C1 segment of cervical spinal cord (tissue), 14 donors: ENCODE results near the gene GARNL3.

ENCODE experiments used
- DNase-seq, 14 donors: peaks; one replicate each; lab custom pipeline; 2025; lab: John Stamatoyannopoulos, UW

GARNL3 gene

DNA sequence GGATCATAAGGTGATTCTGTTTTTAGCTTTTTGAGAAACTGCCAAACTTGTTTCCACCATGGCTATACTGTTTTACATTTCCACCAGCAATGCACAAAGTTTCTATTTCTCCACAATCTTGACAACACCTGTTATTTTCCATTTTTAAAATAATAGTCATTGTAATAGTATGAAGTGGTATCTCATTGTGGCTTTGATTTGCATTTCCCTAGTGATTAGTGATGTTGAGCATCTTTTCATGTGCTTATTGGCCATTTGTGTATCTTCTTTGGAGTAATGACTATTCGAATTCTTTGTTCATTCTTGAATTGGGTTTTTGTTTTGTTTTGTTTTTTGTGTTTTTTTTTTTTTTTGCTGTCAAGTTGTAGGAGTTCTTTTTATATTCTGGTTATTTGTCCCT lies 4.9 kb downstream of the GARNL3 start:
- DNase-seq = no peak

DNA sequence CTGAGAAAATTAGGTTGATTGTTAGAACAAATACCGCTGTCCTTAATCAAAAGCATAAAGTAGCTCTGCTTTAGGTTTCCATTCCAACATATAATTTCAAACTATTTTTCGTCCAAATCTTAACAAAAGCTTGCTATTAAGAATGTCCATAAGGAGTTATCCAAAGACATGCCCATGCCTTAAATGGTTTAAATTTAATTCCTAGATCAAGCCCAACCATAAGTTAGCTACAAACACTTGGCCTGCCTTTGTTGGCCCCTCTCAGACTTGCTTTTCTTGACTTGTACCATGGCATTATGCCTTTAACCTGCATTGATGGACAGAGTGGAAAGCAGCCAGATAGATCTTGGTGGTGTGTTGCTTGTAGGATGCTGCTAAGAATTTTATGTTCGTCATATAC lies 8.8 kb downstream of the GARNL3 start:
- no peak for DNase-seq

DNA sequence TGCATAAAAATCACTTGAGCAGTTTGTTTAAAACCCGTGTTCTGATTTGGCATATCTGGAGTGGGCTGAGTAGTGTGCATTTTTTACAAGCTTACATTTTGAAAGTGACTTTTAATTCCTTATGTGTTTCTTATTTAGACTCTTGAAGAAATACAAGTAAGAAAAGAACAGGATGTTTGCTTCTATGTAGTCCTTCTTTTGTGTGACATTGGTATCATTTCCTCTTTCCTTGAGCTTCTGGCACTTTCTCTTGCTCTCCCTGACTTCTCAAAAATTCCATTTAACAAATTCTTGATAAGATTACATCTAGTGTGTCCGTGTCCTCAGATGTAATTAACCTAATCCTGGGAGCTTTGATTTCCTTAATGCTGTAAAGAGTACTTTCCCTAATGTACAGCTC lies 12.5 kb downstream of the GARNL3 start:
- no peak for DNase-seq

DNA sequence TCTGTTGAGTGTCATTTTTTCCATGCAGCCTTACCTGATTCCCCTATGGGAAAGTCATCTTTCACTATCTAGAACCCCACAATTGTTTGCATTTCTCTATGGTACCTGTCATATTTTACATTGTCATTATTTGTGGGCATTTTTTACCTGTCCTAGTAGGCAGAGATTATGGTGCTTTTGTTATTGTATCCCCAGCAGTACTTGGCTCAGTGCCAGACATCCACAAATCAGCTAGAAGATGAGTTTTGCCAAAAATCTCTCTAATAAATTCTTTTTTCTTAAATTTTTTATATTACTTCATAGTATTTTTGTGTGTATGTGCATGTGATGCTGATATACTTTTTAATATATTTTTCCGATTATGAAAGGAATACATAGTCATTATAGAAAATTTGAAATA lies 13.2 kb downstream of the GARNL3 start:
- peak in 1 of 14 donors; percentile 29 for DNase-seq

DNA sequence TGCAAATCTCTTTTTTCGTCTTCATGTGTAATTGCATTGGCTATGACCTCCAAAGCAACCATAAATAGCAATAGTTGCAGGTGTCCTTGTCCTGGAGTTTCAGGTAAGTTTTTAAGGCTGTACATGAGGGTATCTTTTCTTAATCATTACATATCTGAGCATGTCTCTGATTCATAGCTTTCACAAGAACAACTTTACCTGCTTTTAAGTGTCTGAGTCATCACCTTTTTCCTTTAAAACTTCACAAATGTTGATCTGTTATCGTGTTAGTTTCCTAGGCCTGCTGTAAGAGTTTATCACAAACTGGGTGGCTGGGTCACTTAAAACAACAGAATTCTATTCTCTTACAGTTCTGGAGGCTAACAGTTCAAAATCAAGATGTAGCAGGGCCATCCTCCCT lies 13.8 kb downstream of the GARNL3 start:
- no peak for DNase-seq

DNA sequence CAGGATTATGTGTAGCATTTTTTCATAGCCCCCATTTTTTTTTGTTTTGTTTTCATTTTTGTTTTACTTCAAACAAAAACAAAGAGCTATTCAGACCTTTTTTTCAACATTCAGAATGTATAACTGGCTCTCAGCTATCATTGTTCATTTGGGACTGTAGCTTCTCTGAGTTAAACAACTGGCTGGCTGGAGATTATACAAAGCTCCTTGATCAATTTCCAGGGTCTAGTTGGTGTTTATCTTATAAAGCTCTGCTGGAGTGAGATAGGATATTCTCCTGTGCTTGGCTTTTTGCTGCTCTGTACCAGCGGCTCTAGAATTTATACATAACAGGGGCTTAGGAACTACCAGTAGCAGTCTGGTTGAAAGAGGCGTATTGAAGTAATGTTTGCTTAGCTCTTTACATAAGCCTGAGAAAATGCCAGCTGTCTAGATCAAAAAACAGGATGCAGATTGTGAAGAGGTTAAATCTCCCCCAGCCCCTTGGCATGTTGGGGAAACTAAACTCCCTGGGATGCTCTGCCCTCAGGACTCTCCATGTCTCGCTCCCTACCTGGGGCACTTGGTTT lies 15.2 kb downstream of the GARNL3 start:
- no peak for DNase-seq

DNA sequence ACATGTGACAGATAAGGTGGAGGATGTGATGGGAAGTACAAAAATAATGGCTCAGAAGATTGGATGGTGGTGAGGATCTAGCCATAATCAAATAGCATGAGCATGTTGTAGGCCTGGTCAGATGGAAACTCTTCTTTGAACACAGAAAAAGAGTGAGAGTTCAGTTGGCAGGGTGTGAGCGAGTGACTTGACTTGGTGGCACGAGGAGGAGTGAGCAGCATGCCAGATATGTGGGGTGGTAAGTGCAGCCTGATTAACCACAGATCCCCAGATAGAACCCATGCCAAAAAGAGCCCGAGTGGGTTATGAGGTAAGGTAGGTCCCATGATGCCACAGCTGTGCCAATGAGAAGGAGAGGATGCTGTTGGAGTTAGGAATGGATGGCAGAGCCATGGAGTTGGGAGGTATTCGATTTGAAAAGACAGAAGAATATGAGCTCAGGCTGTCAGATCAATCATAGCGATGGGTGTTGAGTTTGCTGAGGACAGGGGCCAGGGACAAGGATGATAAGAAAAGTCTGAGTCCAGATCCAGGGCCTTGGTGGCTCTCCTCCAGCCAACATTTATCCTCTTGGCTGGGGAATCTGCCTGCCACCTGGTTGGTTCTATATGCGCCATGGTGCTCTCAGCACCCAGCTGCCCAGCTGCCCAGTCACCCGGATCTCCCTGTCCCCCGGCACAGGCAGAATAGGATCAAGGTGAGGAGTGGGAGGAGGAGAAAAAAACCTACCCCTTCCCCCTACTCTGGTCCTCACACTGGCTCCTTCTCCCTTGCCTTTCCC lies 16.5 kb downstream of the GARNL3 start:
- DNase-seq = peak in 1 of 14 donors; percentile 35

DNA sequence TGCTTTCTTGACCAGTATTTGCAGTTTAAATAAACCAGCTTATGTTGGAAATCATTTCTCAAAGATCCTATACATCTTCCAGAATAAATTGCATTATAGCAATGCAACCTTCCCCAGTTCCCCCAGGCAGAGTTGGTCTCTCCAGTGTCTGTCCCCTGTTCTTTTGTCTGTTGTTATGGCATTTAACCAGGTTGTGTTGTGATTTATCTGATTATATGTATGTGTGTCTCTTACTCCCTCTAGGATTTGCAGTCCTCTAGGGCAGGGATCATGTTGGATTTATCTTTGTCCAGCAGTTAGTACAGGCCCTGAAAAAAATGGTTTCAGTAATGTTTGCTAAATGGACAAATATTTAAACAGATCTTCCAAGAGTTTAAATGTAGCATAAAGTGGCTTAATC lies 17.3 kb downstream of the GARNL3 start:
- DNase-seq = no peak

DNA sequence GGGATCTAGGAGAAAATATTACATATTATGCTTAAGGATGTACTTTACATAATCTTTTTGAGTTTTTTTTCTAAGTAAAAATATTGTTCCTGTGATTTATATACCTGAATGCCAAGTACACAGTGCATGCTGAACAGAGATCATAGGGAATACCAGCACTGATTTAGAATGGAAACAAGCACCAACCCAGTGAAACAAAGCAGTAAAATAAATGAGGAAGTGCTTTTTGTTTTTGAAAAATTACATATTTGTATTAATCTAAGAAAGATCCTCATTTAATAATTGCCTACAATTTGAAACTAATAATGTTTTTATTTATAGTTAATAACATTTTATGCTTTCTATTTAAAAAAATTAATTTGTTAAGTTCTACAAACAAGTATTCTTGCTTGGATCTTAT lies 18.0 kb downstream of the GARNL3 start:
- DNase-seq = no peak

DNA sequence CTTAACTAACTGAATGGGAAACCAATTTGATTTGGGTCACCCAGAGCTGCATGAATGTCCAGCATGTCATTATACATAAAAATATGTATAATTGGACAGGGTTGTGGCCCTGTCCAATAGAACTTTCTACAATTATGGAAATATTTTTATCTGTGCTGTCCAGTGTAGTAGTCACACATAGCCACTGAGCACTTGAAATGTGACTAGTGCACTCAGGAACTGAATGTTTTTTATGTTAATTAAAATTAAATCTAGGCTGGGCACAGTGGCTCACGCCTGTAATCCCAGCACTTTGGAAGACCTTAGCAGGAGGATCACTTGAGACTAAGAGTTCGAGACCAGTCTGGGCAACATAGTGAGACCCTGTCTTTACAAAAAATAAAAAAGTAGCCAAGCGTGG lies 18.6 kb downstream of the GARNL3 start:
- no peak for DNase-seq

DNA sequence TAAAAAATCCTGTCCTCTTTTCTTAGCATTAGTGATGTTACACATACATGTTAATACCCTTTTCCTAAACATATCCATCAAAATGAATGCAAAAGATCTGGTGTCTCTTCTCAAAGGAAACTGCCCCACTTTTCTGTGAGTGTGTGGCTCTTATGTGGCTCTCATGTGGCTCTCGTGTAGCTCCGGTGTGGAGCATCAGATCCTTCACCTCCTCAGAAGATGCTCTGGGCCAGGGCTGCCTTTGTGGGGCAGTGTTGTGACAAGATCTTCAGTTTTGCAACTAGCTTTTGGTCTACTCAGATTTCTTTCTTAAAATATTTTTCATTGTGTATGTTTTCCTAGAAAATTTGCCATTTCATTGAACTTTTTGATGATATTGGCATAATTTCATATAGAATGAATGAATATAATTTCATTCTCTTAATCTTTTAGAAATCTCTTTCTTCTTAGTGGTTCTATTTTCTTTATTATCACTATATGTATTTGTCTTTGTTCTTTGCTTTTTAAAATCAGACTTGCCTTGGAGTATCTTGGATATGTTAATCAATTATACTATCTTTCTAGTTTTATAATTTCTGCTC lies 19.4 kb downstream of the GARNL3 start:
- peak in 5 of 14 donors; percentile 9 to 42 (median 14) for DNase-seq

DNA sequence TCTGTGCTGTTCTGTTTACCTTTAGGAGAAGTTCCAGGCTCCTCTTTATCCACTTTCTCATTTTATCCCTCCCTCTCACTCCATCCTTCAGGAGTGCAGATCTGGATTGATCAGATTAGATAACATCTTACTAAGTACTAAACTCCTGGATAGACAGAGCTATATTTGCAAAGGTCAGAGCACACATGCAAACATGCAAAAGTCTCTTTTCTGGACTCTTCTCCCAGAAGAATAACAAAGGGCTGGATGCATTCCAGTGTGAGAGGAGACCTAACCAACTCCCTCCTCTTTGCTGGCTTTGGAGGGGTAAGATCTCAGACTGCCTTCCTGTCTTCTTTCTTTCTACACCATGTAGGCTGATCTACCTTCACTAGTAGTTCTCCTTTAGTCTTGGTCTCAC lies 21.4 kb downstream of the GARNL3 start:
- no peak for DNase-seq

DNA sequence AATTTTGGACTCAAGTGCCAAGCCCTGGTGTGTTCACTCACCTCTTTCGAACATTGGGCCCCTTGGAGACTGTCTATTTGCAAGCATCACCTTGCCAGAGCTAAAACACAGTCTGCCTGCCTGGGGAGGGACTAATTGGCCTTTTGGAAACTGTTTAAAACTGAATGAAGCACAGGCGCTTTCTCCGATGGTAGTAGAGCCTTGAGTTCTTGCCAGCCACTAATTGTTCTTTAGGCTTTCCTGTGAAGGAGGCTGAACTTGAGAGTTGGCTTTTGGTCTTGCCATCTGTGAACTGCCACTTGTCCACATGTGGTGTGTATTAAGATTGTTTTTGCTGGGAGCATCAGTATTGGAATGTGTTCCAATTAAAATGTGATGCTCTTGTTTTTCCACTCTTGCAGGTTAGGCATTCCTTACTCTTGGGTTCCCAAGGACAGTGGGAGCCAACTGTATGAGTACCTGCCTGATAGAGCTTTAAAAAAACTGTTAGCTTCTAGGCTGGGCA lies 26.0 kb downstream of the GARNL3 start:
- peak in 1 of 14 donors; percentile 16 for DNase-seq

DNA sequence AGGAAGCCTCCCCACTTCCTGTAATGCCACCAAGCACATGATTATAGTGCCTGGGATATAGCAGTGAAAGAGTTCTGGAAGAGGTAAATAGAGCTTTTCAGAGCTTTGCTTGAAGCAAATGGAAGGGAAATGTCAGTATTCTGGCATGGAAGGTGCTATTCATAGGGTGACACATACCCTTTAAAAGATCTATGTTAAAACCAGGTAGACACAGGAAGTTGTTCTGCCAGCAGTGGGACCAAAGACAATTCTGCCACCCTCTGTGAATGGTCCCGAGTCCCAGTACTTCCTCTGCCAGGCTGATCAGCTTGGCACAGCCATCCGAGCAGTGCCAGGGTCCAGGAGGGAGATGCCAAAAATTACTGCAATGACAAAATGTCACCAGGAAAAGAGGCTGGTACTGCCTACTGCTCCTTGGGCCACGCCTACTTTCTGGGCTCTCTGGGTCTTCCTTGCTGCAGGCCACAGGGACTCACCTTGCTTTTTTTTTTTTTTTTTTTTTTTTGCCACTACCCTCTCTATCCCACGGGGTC lies 26.7 kb downstream of the GARNL3 start:
- peak in 2 of 14 donors; percentile 41 to 58 for DNase-seq

DNA sequence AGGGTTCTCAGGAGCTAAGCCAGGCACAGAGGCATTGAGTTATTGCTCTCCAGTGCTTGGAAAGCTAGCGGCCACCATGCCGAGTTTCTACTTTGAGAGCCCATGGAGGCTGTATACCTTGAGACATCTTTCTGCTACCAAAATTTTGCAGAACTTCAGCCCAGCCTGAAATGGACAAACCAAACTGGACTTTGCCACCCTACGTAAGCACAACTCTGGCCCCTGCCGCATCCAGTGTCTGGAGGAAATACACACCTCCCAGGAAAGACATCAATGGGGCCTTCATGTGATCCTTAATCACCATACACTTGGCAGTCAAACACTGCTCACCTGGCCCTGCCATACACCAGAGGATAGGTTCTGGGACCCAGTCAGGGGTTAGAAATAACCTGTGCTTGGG lies 27.8 kb downstream of the GARNL3 start:
- DNase-seq = no peak

DNA sequence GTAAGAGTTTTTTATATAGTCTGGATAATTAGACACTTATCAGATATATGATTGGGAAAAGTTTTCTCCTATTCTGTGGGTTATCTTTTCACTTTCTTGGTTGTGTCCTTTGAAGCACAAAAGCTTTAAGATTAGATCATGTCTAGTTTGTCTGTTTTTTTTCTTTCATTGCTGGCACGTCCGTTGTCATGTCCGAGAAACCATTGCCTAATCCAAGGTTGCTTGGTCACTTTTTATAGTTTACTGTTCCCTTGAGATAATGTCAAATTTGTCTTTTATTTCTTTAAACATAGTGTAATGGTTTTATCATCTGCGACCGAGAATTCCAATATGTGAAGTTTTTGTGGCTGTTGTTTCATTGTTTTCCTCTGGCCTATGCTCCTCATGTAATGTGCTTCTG lies 28.8 kb downstream of the GARNL3 start:
- DNase-seq = no peak

DNA sequence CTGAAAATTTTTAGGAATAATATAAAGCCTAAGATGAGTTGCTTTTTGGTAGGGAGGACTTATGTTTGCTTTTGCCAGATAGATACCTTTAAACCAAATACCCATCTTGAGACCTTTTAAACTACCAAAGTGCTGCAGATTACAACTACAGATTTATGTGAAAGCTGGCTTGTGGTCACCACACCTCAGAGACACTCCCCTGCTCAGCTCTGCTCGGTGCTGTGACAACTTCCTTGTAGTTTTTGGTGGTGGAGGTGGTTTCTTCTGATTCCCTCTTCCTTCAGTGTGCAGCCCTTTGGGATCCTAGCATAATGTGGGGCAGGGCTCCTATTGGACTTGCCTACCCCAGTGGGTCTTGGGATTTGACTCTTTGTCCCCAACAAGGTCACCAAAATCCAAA lies 29.2 kb downstream of the GARNL3 start:
- DNase-seq = no peak

DNA sequence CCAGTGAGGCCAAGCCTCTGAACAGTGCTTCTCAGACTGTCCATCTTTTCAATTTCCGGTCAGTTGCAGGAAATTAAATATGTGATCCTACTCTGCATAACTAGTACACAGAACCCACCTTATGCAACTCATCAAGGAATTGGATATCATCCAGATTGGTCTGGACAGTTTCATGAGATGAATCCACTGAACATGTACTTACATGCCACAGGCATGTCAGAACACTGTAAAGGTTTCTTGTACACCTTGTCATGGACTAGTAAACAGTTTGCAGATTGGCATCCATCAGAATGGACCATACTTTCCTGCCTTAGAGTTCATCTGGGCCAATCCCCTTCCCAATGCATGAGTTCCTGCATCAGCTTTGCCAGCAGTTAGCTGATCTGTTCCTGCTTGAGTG lies 30.4 kb downstream of the GARNL3 start:
- DNase-seq = no peak

DNA sequence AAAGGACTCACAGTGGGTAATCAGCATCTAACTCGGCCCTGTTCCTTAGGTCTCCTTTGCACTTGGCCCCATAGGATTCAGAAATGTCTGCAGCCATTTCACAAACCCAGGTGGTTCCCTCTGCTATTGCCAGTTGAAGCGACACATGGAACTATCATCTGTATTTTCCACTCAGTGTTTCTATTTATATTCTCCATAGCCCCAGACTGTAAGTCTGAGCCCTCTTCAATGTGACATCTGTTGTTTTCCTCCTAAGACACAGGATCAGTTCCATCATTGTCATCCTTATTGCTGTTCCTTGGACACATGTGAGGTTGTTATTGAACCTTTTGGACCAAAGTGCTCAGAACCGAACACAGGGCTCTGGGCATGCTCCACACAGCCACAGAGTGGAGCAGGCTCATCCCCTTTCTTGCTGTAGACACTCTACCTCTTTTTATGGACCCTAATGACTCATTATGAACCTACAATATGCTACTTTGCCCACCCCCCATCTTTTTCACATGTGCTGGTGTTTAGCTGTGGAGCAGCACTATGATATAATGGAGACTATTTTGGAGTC lies 36.4 kb downstream of the GARNL3 start:
- DNase-seq = peak in 1 of 14 donors; percentile 18

DNA sequence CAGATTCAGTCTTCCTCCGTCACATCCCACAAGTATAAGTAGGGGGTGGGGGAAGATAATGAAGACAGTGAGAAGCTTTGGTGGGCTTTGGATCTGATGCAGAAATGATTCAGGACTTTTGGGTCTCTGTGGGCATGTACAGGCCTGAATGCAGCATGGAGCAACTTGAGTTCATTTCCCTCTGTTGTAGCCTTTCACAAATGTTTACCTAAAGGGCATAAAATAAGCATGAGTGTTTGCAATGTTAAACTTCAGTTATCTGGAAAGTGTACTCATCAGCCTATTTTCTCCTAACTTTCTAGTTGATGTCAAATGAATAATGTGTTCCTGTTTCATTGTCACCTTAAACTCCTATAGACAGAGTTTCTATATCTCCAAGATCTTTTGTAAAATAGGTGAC lies 39.3 kb downstream of the GARNL3 start:
- DNase-seq = no peak

DNA sequence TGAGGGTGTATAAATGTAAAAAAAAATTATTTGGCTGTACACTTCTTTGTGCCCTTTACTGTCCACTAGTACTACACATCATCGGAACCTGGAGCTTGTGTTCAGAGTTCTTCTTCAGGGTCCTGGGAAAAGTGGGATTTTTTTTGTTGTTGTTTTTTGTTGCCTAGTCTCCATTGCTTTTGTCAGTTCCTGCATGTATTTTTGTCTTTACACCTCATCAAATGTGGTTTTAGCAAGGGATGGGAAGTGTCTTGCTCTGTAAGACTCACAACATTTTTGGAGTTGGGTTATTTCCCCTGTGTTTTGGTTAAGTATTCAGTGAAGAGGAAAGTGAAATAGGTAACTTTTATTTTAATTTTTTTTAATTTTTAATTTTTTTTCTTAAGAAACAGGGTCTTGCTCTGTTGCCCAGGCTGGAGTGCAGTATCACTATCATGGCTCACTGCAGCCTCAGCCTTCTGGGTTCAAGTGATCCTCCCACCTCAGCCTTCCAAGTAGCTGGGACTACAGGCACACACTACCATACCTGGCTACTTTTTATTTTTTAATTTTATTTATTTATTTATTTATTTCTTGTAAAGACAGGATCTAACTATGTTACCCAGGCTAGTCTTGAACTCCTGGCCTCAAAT lies 40.7 kb downstream of the GARNL3 start:
- DNase-seq = no peak

DNA sequence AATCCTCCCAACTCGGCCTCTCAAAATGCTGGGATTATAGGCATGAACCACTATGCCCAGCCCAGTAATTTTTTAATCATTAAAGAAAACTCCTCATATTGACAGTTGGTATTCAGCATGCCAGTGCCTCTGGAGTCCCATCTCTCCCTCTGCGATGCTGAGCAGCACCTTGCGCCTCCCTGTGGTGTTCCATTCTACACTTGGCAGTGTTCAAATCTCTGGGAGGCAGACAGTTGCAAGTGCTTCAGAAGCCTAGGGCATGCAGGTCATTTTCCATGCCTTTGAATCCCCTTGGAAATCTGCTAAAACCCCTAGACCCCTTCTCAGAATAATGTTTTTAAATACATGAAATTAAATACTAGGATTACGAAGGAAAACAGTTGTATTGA lies 41.3 kb downstream of the GARNL3 start:
- no peak for DNase-seq
